MM.1S (cell line): ENCODE measurements around the gene UCP2.

Experiments used
- CTCF ChIP-seq: fragments of 300-600 bp; sonication (generic); IDR thresholded peaks from 2 replicates; pipeline ENCODE4 v1.5.1; 2016; ENCODE audit warnings: antibody characterized with exemption, low read length, mixed read lengths
- EZH2phosphoT487 ChIP-seq: fragments of 300-600 bp; sonication (generic); IDR thresholded peaks from 2 replicates; pipeline ENCODE4 v1.6.1; 2018; ENCODE audit warnings: antibody characterized with exemption, low read length

GRCh38 chr11:73949912-73950311, 32.7 kb downstream of the UCP2 start:
- TF ChIP-seq CTCF (no peak), EZH2phosphoT487 (no peak)
